PC-9 (cell line): Measurements from ENCODE around the gene DDAH2. TPM values are rescaled to one million over a fixed set of nuclear protein-coding genes. Genes with fewer than 3 reads are reported as not detected.

Source experiments
- BruUV-seq: library from RNA; stranded (reverse); fragments of 400-500 nt; replicated peaks from 2 replicates; lab custom pipeline; 2021; lab: Mats Ljungman, UMichigan
- CTCF ChIA-PET: fragments of 300-600 bp; sonication (Branson Sonifier 250); formaldehyde crosslinking; loops from one replicate; lab custom pipeline; 2022; ENCODE audit warnings: antibody characterized with exemption; lab: Charles Lee
- POLR2A ChIA-PET: fragments of 300-600 bp; sonication (Branson Sonifier 250); formaldehyde crosslinking; loops from one replicate; lab custom pipeline; 2022; ENCODE audit warnings: antibody characterized with exemption; ENCODE audit not compliant: unreplicated experiment; lab: Charles Lee
- DNase-seq, 2 experiments: peaks; one replicate each; pipeline versions ENCODE4 v3.0.0 to v3.0.0-alpha.2; 2015 to 2022; ENCODE audit warnings: mixed read lengths in 1 of 2
- H2AFZ ChIP-seq: fragments of 200-600 bp; sonication (generic); 2 replicates; pipeline ENCODE4 v1.8.1; 2017; ENCODE audit warnings: antibody characterized with exemption
- H3F3A ChIP-seq: fragments of 200-600 bp; sonication (generic); 2 replicates; pipeline ENCODE4 v1.8.1; 2017; ENCODE audit warnings: antibody characterized with exemption, mild to moderate bottlenecking, low read depth; ENCODE audit not compliant: insufficient read depth
- H3K27ac ChIP-seq: fragments of 200-600 bp; sonication (generic); 2 replicates; pipeline ENCODE4 v1.6.1; 2016; ENCODE audit warnings: mixed run types
- H3K27me3 ChIP-seq: fragments of 200-600 bp; sonication (generic); 2 replicates; pipeline ENCODE4 v1.6.1; 2016; ENCODE audit warnings: low read depth, mixed run types; ENCODE audit not compliant: insufficient read depth
- H3K36me3 ChIP-seq: fragments of 200-600 bp; sonication (generic); 2 replicates; pipeline ENCODE4 v1.6.1; 2016; ENCODE audit warnings: low read depth, mixed run types
- H3K4me1 ChIP-seq: fragments of 200-600 bp; sonication (generic); replicated peaks from 2 replicates; pipeline ENCODE4 v1.6.1; 2016; ENCODE audit warnings: mixed run types; ENCODE audit not compliant: insufficient read depth
- H3K4me2 ChIP-seq: fragments of 200-600 bp; sonication (generic); 2 replicates; pipeline ENCODE4 v1.6.1; 2017; ENCODE audit warnings: mixed run types
- H3K4me3 ChIP-seq: fragments of 200-600 bp; sonication (generic); 2 replicates; pipeline ENCODE4 v1.6.1; 2016; ENCODE audit warnings: mixed run types
- H3K79me2 ChIP-seq: fragments of 200-600 bp; sonication (generic); 2 replicates; pipeline ENCODE4 v1.6.1; 2017; ENCODE audit warnings: low read depth, mixed run types
- H3K9me2 ChIP-seq: fragments of 200-600 bp; sonication (generic); 2 replicates; pipeline ENCODE4 v1.8.1; 2017; ENCODE audit warnings: mild to moderate bottlenecking; ENCODE audit not compliant: insufficient read depth
- H3K9me3 ChIP-seq: fragments of 200-600 bp; sonication (generic); 2 replicates; pipeline ENCODE4 v1.8.1; 2016; ENCODE audit warnings: low read depth; ENCODE audit not compliant: insufficient read depth
- H4K20me1 ChIP-seq: fragments of 200-600 bp; sonication (generic); 2 replicates; pipeline ENCODE4 v1.8.1; 2017; ENCODE audit not compliant: insufficient read depth
- EZH2 ChIP-seq: fragments of 200-600 bp; sonication (generic); IDR thresholded peaks from 2 replicates; pipeline ENCODE4 v1.8.0; 2017; ENCODE audit warnings: antibody characterized with exemption, low read depth
- intact Hi-C: fragments of 100-400 bp; cut with micrococcal nuclease; formaldehyde crosslinking; loops from one replicate; pipeline ENCODE4 v1.10.0; 2022; ENCODE audit not compliant: unreplicated experiment
- total RNA-seq: library from RNA; stranded (reverse); gene quantifications from 2 replicates; pipeline ENCODE4 v1.2.3, GENCODE V29; 2021
- TF ChIP-seq, protein P1 (sequence below): fragments of 200-600 bp; sonication (generic); conservative IDR thresholded peaks from 2 replicates; pipeline ENCODE4 v1.6.1; 2017; ENCODE audit warnings: mixed run types, antibody characterized with exemption, mild to moderate bottlenecking, moderate library complexity

Gene DDAH2
- total RNA-seq, 1 experiment from 2014 or later: 58.3 TPM

DNA sequence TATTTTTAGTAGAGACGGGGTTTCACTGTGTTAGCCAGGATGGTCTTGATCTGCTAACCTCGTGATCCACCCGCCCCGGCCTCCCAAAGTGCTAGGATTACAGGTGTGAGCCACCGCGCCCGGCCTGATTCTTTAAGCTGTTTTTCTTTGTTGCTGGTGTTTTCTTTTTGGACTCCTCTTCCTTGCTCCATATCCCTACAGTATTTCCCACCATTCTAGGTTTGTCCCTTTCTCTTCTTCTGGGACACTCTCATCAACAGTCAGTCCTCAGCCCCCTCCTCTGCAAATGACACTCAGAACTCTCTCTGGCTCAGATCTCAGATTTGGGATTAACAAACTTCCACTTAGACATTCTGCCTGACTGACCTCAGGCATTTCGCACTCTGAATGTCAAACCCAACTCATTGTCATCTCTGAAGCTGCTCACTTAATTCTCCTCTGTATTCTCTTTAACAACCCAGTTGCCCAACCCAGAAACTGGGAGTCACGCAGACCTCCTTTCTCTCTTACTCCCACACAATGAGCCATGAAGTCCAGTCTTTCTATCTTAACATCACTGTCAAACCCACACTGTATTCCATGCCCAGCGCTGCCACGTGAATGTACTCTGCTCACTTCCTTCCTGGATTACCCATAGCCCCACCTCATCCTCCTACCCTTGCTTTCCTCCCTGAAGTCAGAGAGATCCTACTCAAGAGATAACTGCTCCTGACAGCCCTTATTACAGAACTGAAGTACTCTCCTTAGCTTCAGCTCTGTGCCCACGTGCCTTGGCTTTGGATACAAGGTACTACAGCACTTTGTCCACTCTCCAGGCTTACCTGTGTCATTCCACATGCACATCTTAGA, 3.4 kb downstream of the DDAH2 start:
- Histone ChIP-seq H3K4me3 (no peak overlapping the region), H3K79me2 (no peaks in the 10 kb centered on the region), H3F3A (peaks cover 31% of the 10 kb centered on the region), H3K27ac (no peak overlapping the region), H4K20me1 (peaks cover 6% of the 10 kb centered on the region), H3K4me2 (no peak overlapping the region), H3K9me2 (no peaks in the 10 kb centered on the region), H2AFZ (no peak overlapping the region), H3K27me3 (no peaks in the 10 kb centered on the region), H3K36me3 (0 out of 2 replicates have a peak, but pooled peaks cover 4% of the 10 kb centered on the region), H3K9me3 (no peaks in the 10 kb centered on the region), H3K4me1 (peaks cover 10% of the 10 kb centered on the region)
- ChIA-PET POLR2A (interaction anchor here (0.6 to 1.1 kb wide), 2 partner anchors 10 to 18 kb away, joined by 3 to 6 read pairs; partner anchors contain the start of gene CLIC1), CTCF (no interaction called here)
- intact Hi-C loops: no loop called here
- TF ChIP-seq, protein P1, sequence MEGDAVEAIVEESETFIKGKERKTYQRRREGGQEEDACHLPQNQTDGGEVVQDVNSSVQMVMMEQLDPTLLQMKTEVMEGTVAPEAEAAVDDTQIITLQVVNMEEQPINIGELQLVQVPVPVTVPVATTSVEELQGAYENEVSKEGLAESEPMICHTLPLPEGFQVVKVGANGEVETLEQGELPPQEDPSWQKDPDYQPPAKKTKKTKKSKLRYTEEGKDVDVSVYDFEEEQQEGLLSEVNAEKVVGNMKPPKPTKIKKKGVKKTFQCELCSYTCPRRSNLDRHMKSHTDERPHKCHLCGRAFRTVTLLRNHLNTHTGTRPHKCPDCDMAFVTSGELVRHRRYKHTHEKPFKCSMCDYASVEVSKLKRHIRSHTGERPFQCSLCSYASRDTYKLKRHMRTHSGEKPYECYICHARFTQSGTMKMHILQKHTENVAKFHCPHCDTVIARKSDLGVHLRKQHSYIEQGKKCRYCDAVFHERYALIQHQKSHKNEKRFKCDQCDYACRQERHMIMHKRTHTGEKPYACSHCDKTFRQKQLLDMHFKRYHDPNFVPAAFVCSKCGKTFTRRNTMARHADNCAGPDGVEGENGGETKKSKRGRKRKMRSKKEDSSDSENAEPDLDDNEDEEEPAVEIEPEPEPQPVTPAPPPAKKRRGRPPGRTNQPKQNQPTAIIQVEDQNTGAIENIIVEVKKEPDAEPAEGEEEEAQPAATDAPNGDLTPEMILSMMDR: no peak
- no peak for TF ChIP-seq EZH2
- no peak for DNase-seq
- BruUV-seq: no TSS peak

DNA sequence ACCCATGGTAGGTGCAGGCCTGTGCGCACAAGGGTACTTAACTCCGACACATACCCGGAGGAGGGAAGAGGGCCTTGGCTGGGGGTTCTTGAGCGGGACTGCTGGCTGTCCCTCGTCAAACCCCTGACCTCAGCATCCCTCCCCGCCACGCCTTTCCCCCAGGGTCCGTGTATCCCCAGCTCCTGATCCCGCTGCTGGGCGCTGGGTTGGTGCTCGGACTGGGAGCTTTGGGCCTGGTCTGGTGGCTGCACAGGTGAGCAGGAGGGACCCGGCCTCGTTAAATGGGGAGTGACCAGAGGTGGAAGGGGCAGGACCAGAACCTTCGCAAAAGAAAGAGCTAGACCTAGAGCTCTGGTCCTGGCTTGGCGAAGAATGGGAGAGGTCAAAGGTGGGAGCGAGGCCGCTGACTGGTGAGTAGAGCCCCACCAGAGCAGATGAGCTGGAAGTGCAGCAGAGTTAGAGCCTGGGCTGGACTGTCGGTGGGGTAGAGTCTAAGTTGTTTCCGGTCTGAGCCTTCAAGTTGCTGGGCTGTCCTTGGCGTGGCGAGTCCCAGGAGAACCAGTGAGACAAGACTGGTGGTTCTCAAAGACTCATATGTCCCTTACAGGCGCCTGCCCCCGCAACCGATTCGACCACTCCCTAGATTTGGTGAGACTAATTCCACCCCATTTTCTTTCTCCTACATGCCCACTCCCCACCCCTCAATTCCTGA, 5.0 kb downstream of the DDAH2 start:
- H3K79me2 ChIP-seq: no peaks in the 10 kb centered on the region
- TF ChIP-seq EZH2: no peak
- TF ChIP-seq, protein P1: no peak
- ChIA-PET POLR2A (interaction anchor here (0.5 to 1.1 kb wide), 2 partner anchors 20 to 120 kb away, joined by 4 to 6 read pairs; no protein-coding TSS in a partner anchor), CTCF (no interaction called here)
- H2AFZ ChIP-seq: no peak overlapping the region
- H3K9me3 ChIP-seq: no peaks in the 10 kb centered on the region
- H4K20me1 ChIP-seq: no peaks in the 10 kb centered on the region
- no peak overlapping the region for H3K4me3 ChIP-seq
- no peaks in the 10 kb centered on the region for H3K9me2 ChIP-seq
- H3K4me2 ChIP-seq: no peak overlapping the region
- DNase-seq: no peak
- H3K4me1 ChIP-seq: peaks cover 26% of the 10 kb centered on the region
- no peaks in the 10 kb centered on the region for H3K27me3 ChIP-seq
- H3F3A ChIP-seq: peaks cover 34% of the 10 kb centered on the region; the same call in 1 of the 2 replicates
- H3K27ac ChIP-seq: no peak overlapping the region
- intact Hi-C loops: no loop called here
- no TSS peak for BruUV-seq
- H3K36me3 ChIP-seq: no peaks in the 10 kb centered on the region

DNA sequence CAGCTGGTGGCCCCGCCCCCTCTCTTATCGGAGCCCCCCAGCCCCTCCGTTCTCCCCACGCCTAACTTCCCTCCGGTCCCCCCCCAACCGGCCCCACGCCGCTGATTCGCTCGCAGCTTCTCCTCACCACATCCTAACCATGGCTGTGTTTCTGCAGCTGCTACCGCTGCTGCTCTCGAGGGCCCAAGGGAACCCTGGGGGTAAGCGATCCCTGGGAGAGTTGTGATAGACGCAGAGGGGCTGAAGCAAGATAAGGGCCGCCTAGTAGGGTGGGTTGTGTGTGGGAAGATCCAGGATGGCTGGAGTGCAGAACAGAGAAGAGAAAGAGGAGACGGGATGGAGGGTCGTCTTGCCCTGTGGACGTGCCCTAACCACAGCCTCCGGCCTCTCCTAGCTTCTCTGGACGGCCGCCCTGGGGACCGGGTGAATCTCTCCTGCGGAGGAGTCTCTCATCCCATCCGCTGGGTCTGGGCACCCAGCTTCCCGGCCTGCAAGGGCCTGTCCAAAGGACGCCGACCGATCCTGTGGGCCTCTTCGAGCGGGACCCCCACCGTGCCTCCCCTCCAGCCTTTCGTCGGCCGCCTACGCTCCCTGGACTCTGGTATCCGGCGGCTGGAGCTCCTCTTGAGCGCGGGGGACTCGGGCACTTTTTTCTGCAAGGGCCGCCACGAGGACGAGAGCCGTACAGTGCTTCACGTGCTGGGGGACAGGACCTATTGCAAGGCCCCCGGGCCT, 5.7 kb downstream of the DDAH2 start, which contains the start of gene MPIG6B:
Gene MPIG6B (plus strand): TSS at position 129 of the 735 bp plus-strand sequence. CDS start 11 bp downstream, at position 140.
- Histone ChIP-seq H3K27me3 (no peaks in the 10 kb centered on the region), H3K36me3 (no peaks in the 10 kb centered on the region), H3K4me2 (no peak within 1 kb of the TSS), H3K27ac (no peak within 1 kb of the TSS), H3K4me1 (peaks cover 29% of the 10 kb centered on the region), H2AFZ (no peak within 1 kb of the TSS), H3F3A (peaks cover 34% of the 10 kb centered on the region; the same call in 1 of the 2 replicates), H3K79me2 (no peaks in the 10 kb centered on the region), H3K4me3 (no peak within 1 kb of the TSS), H3K9me3 (no peaks in the 10 kb centered on the region), H3K9me2 (no peaks in the 10 kb centered on the region), H4K20me1 (no peaks in the 10 kb centered on the region)
- CTCF ChIA-PET: no interaction called here
- no peak for TF ChIP-seq EZH2
- TF ChIP-seq, protein P1: no peak
- no peak for DNase-seq
- POLR2A ChIA-PET: no interaction called here
- intact Hi-C loops: no loop called here
- no TSS peak for BruUV-seq
